HG02678 (cell line): Measurements from ENCODE around the gene SCIMP.
"Not testable (repeated sequence)": the region's sequence is repeated elsewhere in the genome, so short reads cannot be mapped to it uniquely, and the experiment has no call there.

ENCODE experiments used
- ATAC-seq: cut with Tn5 transposase; IDR thresholded peaks from one replicate; pipeline ENCODE4 v1.9.1; 2021; ENCODE audit warnings: mild to moderate bottlenecking, moderate library complexity; ENCODE audit not compliant: unreplicated experiment

SCIMP gene

GRCh38 chr17:5234645-5235576 lies at the start of gene SCIMP:
SCIMP (minus strand) TSS chr17:5234860; CDS start chr17:5234755, 105 bp downstream.
- peak; percentile 66 for ATAC-seq

- no peak for ATAC-seq
Observed at GRCh38 chr17:5283571-5284315, 49.1 kb upstream of the SCIMP start.

DNA sequence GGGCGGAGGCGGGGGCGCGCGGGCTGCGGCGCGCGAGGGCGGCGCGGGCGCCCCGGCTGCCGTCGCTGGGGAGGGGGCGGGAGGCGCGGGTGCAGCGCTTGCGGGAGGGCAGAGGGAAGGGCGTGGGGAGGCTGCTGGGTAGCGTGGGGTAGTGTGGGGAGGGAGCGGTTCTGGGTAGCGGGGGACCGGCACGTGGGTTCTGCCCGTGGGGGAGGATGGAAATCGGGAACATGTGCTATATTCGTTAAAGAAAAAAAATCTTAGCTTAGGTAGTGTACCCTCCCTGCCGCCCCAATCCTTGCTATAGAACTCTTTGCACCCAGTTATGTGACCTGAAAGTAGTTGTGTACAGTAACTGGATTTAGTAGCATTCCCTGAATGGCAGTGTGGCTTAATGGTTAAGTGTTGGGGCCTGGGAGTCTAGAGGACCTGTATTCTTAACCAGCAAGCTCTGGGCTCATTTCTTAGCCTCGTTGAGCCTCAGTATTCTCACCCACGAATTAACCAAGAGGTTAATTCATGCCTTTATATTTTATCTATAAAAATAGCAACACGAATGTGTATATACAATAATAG lies 48.1 kb upstream of the SCIMP start:
- peak; percentile 27 for ATAC-seq

- ATAC-seq: peak; percentile 79
Observed at GRCh38 chr17:5281814-5282641, 47.4 kb upstream of the SCIMP start, which contains the start of gene RABEP1. RABEP1 (plus strand) TSS chr17:5282284; CDS start chr17:5282487, 203 bp downstream.

- ATAC-seq: no peak
Observed at GRCh38 chr17:5272322-5272721, 37.7 kb upstream of the SCIMP start.

DNA sequence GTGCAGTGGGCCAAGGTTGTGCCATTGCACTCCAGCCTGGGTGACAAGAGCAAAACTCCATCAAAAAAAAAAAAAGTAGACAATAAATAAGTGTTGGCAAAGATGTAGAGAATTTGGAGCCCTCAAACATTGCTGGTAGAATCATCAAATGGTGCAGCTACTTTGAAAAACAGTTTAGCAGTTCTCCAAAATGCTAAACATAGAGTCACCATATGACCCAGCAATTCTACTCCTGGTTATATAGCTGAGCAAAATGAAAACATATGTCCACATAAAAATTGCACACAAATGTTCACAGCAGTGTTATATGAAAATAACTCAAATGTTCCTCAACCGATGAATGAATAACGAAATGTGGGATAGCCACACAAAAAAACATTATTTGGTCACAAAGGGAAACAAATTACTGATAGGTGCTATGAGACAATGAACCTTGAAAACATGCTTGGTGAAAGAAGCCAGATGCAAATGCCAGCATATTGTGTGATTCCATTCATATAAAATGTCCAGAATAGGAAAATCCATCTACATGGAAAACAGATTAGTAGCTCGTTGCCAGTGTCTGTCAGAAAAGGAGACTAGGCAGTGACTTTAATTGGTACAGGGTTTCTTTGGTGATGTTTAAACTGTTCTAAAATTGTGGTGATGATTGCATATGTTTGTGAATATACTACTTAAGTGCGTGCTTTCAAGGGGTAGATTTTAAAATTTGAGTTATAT lies 34.7 kb upstream of the SCIMP start:
- ATAC-seq: no peak

DNA sequence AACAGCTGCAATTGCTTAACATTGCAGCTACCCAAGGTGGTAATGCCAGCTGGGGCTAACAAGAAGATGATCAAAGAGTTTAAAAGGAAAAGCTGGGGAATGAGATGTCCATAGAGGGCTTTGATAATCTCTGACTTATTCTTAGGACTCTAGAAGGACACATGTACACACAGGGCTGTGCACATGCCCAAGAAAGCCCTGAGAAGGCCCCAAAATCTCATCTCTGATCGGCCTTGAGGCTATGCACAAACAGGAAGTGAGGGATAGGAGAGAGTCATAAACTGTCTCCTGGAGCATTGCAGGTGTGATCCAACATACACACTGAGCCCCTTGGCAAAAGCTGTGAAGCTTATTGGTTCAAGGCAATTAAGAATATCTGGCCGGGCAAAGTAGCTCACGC lies 30.2 kb upstream of the SCIMP start:
- no peak for ATAC-seq

DNA sequence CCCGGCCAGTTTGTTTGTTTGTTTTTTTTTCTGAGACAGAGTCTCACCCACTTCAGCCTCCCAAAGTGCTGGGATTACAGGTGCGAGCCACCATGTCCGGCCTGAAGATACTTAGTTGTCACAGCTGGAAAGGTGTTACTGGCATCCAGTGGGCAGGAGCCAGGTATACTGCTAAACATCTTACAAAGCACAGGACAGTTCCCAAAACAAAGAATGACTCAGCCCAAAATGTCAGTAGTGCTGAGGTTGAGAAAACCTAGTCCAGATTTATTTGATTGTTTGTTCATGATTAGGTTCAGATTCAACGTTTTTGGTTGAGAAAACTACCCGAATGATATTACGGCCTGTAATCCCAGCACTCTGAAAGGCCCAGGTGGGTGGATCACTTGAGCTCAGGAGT lies 28.8 kb upstream of the SCIMP start:
- ATAC-seq: no peak

GRCh38 chr17:5262416-5262991 lies 27.8 kb upstream of the SCIMP start:
- no peak for ATAC-seq

DNA sequence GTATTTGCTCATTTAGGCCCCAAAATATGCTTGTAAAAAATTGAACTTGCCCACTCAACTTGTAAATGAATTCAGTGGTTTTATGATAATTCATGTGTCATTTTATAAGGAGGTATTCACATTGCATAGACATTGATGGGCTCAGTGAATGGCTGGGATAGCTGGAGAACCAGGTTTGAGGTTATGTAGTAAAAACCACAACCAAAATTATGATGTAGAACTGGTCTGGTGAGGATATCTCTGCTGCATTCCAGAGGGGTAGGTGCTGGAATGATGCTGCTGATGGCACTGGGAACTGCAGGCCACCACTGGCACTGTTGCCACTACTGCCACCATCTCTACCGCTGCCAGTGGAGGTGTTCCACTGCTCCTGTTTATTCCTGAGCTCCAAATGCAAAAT lies 25.9 kb upstream of the SCIMP start:
- ATAC-seq: no peak

DNA sequence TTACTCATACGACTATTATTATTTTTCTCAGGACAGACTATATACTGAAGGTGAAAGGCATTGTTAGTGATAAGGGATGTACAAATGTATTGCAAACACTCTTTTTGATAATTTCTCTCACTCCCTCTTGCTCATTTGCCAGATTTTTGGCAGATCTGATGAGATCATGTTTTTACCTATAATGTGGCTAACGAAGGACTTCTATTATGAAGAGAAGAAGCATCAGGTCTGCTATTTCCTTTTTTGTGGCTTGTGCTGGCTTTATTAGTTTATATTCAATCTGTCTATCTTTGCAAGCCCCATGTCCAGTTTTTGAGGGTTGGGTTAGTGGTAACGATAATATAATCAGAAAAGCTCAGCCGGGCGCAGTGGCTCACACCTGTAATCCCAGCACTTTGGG lies 22.5 kb upstream of the SCIMP start:
- ATAC-seq: no peak

DNA sequence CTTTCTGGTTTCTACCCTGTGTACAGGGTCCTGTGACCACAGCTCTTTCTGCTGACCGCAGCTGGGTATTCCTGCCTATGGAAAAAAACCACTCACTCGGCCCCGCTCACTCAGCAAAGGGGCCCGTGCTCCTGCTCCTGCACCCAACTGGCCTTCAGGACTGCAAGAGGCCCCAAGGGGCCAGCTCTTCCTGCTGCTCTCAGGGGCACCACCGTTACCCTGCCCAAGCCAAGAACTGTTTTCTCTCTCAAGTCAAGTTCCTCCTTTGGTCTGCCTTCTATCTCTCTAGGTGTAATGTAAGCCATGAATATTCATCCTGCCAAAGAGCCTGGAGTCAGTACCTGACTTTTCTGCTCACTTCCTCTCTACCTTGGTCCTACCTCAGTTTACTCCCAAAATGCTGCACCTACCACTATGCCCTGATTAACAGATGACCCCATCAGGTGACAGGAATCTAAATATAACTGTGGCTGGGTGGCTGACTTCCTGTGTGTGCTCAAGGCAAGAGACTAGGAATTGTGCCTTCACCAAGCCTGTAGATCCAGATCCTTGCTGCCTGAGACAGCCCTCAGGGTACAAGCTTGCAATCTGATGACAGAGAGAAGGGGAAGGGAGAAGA lies 20.4 kb upstream of the SCIMP start:
- ATAC-seq: no peak

DNA sequence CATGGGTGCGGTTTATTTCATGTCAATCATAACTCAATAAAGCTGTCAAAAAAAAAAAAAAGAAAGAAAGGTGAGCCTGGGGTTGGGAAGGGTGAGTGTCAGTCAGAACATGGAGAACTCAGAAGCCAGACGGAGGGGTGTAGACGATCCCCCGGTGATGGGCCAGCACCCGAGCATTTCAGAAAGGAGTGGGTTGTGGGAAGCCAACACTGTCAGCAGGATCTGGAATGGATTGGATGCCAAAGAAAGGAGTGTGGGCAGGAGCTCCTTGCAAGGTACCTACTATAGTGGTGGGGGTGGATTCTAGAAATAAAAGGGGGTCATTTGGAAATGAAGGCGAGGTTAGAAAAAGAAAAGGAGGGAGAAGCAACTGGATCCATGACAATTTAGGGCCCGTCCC lies 19.8 kb upstream of the SCIMP start:
- no peak for ATAC-seq

- ATAC-seq: no peak
Observed at GRCh38 chr17:5249615-5250014, 15.0 kb upstream of the SCIMP start.

- no peak for ATAC-seq
Observed at GRCh38 chr17:5248821-5249479, 14.3 kb upstream of the SCIMP start.

- ATAC-seq: no peak
Observed at GRCh38 chr17:5247621-5248020, 13.0 kb upstream of the SCIMP start.

DNA sequence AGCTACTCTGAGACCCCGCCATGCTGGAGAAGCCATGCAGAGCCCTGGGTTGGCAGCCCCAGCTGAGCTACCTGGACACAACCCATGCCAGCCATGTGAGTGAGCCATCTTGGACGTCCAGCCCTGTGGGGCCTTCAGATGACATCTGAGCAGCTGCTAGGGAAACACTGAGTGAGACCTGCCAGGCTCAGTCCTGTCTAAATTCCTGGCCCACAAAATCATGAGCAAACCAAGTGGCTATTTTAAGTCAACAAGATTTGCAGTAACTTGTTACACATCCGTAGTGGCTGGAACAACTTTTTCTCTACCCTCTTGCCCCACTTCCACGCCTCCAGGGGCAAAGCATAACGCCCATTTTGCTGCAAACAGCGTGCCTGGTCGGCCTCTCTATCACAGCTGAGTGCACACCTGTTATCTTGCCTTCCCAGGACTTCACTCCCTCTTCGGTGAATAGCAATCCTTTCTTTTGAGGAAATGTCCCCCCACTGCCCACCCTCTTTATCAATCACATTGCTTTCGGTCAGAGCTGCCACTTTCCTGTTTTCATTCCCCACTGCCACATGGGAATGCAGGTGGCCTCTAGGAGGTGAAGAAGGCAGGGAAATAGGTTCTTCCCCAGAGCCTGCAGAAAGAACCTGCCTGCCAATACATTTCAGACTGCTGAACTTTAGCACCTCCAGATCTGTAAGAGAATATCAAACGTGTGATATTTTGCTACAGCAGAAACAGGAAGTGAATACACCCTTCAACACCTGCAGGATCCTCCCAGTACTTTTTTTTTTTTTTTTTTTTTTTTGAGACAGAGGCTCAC lies 7.4 kb upstream of the SCIMP start:
- peak; percentile 49 for ATAC-seq

DNA sequence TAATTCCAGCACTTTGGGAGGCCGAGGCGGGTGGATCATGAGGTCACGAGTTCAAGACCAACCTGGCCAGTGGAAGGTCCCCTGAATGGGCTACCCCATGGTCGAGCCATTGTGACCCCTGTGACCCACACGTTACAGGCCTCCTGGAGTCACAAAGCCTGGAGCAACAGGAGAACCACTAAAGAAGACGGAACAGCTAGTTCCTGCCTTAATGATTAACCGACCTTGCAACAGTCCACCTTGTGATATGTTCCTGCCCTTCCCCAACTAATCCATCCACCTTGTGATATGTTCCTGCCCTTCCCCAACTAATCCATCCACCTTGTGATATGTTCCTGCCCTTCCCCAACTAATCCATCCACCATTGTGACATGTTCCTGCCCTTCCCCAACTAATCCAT lies 5.1 kb upstream of the SCIMP start:
- ATAC-seq: not testable (repeated sequence)
